Measurements from ENCODE around the gene GRAMD4. TPM values are rescaled to one million over a fixed set of nuclear protein-coding genes. Genes with fewer than 3 reads are reported as not detected.
A peak's percentile ranks its signal among the peaks of the same experiment; 100 is the strongest.
"Not testable (repeated sequence)": the region's sequence is repeated elsewhere in the genome, so short reads cannot be mapped to it uniquely, and the experiment has no call there.

GRAMD4 gene
- total RNA-seq, 1 donor from 2014 or later, result 16.8 TPM

- H3K27me3 ChIP-seq (ENCODE audit: control insufficient read depth, insufficient read depth, low read length), result no peaks in the 10 kb centered on the region
- no peak for TF ChIP-seq CTCF (IDR thresholded peaks at IDR 0.05; ENCODE audit: insufficient read depth, low read length, severe bottlenecking)
- FAIRE-seq, result no peak
- DNase-seq (ENCODE audit: low read depth), result no peak
- no peak overlapping the region for H3K4me3 ChIP-seq (ENCODE audit: low read depth, low read length)
- no peaks in the 10 kb centered on the region for H3K36me3 ChIP-seq (ENCODE audit: control insufficient read depth, insufficient read depth, low read length)
Measured at GRCh38 chr22:46617986-46618647, 2.1 kb upstream of the GRAMD4 start.

GRCh38 chr22:46618667-46619066 is 1.5 kb upstream of the GRAMD4 start:
- DNase-seq (ENCODE audit: low read depth) (no peak), FAIRE-seq (no peak)
- no peaks in the 10 kb centered on the region for H3K27me3 ChIP-seq (ENCODE audit: control insufficient read depth, insufficient read depth, low read length)
- no peaks in the 10 kb centered on the region for H3K36me3 ChIP-seq (ENCODE audit: control insufficient read depth, insufficient read depth, low read length)
- no peak for TF ChIP-seq CTCF (IDR thresholded peaks at IDR 0.05; ENCODE audit: insufficient read depth, low read length, severe bottlenecking)
- no peak overlapping the region for H3K4me3 ChIP-seq (ENCODE audit: low read depth, low read length)

GRCh38 chr22:46619240-46619829 is 851 bp upstream of the GRAMD4 start:
- no peak for DNase-seq (ENCODE audit: low read depth)
- FAIRE-seq, result no peak
- Histone ChIP-seq H3K4me3 (ENCODE audit: low read depth, low read length) (no peak overlapping the region), H3K27me3 (ENCODE audit: control insufficient read depth, insufficient read depth, low read length) (no peaks in the 10 kb centered on the region), H3K36me3 (ENCODE audit: control insufficient read depth, insufficient read depth, low read length) (no peaks in the 10 kb centered on the region)
- TF ChIP-seq CTCF (IDR thresholded peaks at IDR 0.05; ENCODE audit: insufficient read depth, low read length, severe bottlenecking), result no peak

DNA sequence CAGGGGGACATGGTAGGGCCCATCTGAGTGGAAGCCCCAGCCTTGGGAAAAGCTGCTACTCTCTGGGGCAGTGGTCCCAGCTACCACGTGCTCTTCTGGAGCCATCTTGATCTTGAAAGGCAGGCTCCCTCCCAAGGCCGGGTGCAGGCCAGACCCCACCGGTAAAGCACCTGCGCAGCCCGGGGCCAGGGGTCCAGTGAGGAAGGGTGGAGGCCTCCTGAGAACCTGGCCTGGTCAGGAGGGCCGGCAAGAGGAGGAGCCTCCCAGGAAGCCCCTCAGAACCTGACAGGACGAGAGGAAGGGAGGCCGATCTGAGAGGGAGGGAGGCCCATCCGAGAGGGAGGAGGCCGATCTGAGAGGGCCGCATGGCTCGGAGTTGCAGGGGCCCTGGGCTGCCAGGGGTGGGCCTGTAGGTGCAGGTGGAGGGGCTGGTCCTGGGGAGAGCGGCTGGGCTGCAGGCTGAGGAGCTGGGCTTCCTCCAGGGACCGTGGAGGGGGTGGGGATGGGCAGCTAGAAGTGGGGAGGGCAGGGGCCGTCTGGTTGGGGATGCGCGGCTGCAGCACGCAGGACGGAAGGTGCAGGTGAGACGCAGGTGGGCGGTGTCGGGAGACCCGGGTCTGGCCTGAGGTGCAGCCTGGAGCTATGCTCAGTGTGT is 529 bp downstream of the GRAMD4 start:
- DNase-seq (ENCODE audit: low read depth) (no peak), FAIRE-seq (no peak)
- no peak for TF ChIP-seq CTCF (IDR thresholded peaks at IDR 0.05; ENCODE audit: insufficient read depth, low read length, severe bottlenecking)
- H3K27me3 ChIP-seq (ENCODE audit: control insufficient read depth, insufficient read depth, low read length), result no peaks in the 10 kb centered on the region
- no peaks in the 10 kb centered on the region for H3K36me3 ChIP-seq (ENCODE audit: control insufficient read depth, insufficient read depth, low read length)
- H3K4me3 ChIP-seq (ENCODE audit: low read depth, low read length), result no peak overlapping the region

DNA sequence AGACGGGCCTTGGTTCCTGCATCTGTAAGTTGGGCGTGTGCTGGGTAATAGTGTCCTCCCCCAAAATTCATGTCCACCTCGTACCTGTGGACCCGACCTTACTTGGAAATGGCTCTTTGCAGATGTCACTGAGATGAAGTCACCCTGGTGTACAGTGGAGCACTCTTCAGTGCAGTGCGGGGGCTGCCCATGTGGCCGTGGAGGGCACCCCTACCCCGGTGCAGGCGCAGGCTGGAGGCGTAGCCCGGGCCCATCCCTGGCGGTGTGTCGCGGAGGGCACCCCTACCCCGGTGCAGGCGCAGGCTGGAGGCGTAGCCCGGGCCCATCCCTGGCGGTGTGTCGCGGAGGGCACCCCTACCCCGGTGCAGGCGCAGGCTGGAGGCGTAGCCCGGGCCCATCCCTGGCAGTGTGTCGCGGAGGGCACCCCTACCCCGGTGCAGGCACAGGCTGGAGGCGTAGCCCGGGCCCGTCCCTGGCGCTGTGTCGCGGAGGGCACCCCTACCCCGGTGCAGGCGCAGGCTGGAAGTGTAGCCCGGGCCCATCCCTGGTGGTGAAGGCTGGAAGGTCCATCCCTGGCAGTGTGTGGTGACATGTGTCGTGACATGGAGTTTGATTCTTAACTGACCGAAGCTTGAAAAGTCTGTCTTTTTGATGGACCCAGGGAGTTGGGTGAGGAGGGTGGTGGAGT is 1.2 kb downstream of the GRAMD4 start:
- not testable (repeated sequence) for H3K27me3 ChIP-seq (ENCODE audit: control insufficient read depth, insufficient read depth, low read length); H3K36me3 ChIP-seq (ENCODE audit: control insufficient read depth, insufficient read depth, low read length); H3K4me3 ChIP-seq (ENCODE audit: low read depth, low read length); DNase-seq (ENCODE audit: low read depth); FAIRE-seq

DNA sequence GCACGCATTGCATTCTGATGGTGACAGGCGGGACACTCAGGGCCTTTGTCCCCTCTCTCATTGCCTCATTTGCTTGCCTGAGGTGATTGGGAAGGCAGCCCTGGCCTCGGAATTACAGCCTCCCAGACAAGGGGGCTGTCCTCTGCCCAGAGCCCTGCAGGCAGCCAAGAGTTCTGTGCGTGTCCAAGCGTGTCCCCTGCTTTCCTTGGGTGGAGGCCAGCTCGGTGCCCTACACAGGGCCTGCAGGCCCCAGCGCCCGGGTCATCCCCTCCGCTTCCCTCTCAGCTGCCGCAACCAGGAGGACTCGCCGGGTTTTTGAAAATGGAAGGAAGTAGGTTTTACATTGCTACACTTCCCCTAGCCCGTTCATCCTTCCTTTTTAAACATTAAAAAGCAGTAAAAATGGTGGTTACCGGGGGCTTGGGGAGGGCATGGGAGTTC is 1.9 kb downstream of the GRAMD4 start:
- no peak for TF ChIP-seq CTCF (IDR thresholded peaks at IDR 0.05; ENCODE audit: insufficient read depth, low read length, severe bottlenecking)
- Histone ChIP-seq H3K4me3 (ENCODE audit: low read depth, low read length) (no peak overlapping the region), H3K27me3 (ENCODE audit: control insufficient read depth, insufficient read depth, low read length) (no peaks in the 10 kb centered on the region), H3K36me3 (ENCODE audit: control insufficient read depth, insufficient read depth, low read length) (no peaks in the 10 kb centered on the region)
- FAIRE-seq (no peak), DNase-seq (ENCODE audit: low read depth) (peak; percentile 53)

All from bronchial epithelial cell (primary cell).